Duodenal mucosa (tissue), 2 donors: Measurements from ENCODE around the gene RAB6B.

Source experiments
- H3K27ac ChIP-seq: one replicate; pipeline ENCODE4 v1.7.0; 2013; ENCODE audit warnings: low read depth, low read length
- H3K27me3 ChIP-seq, 2 donors: one replicate each; pipeline ENCODE4 v1.7.0; 2013; ENCODE audit warnings: low read length in 2 of 2, control low read depth in 1 of 2; ENCODE audit not compliant: insufficient read depth in 2 of 2, control insufficient read depth in 1 of 2
- H3K36me3 ChIP-seq, 2 donors: one replicate each; pipeline ENCODE4 v1.7.0; 2013; ENCODE audit warnings: low read length in 2 of 2, control low read depth in 1 of 2; ENCODE audit not compliant: insufficient read depth in 2 of 2, control insufficient read depth in 1 of 2
- H3K4me1 ChIP-seq, 2 donors: one replicate each; pipeline ENCODE4 v1.7.0; 2013; ENCODE audit warnings: low read length in 2 of 2, control low read depth in 1 of 2; ENCODE audit not compliant: insufficient read depth in 2 of 2, control insufficient read depth in 1 of 2
- H3K4me3 ChIP-seq, 2 donors: one replicate each; pipeline ENCODE4 v1.7.0; 2013; ENCODE audit warnings: low read length in 2 of 2, low read depth in 1 of 2
- H3K9ac ChIP-seq, 2 donors: one replicate each; pipeline ENCODE4 v1.7.0; 2013; ENCODE audit warnings: low read length in 2 of 2, low read depth in 1 of 2
- H3K9me3 ChIP-seq, 2 donors: one replicate each; pipeline ENCODE4 v1.7.0; 2013; ENCODE audit warnings: low read length in 2 of 2, control low read depth in 1 of 2; ENCODE audit not compliant: control insufficient read depth in 1 of 2

Gene RAB6B

GRCh38 chr3:133815386-133815785 is 80.3 kb downstream of the RAB6B start:
- no peaks in the 10 kb centered on the region for H3K27me3 ChIP-seq
- peaks cover 19 to 71% of the 10 kb centered on the region in 2 donors for H3K36me3 ChIP-seq

GRCh38 chr3:133812872-133813271 is 82.8 kb downstream of the RAB6B start:
- H3K27ac ChIP-seq = no peak overlapping the region
- H3K4me3 ChIP-seq = no peak overlapping the region
- no peaks in the 10 kb centered on the region for H3K27me3 ChIP-seq
- no peak overlapping the region for H3K9ac ChIP-seq
- H3K36me3 ChIP-seq = peaks cover 18 to 65% of the 10 kb centered on the region in 2 donors
- H3K9me3 ChIP-seq = no peaks in the 10 kb centered on the region
- H3K4me1 ChIP-seq = no peaks in the 10 kb centered on the region

More at GRCh38 chr3:133815386-133815785, 80.3 kb downstream of the RAB6B start:
- no peak overlapping the region for H3K4me3 ChIP-seq
- H3K27ac ChIP-seq = no peak overlapping the region
- H3K9ac ChIP-seq = no peak overlapping the region
- H3K4me1 ChIP-seq = no peaks in the 10 kb centered on the region
- H3K9me3 ChIP-seq = no peaks in the 10 kb centered on the region

- Histone ChIP-seq H3K27ac (peak within 1 kb of the TSS; percentile 54), H3K4me3 (peak within 1 kb of the TSS; percentile 84 to 91), H3K4me1 (peaks cover 9 to 16% of the 10 kb centered on the region in 2 donors), H3K36me3 (peaks cover 13 to 16% of the 10 kb centered on the region in 2 donors), H3K9me3 (no peaks in the 10 kb centered on the region), H3K9ac (peak within 1 kb of the TSS; percentile 65 to 77), H3K27me3 (no peaks in the 10 kb centered on the region)
Measured at GRCh38 chr3:133805702-133806475, 89.8 kb downstream of the RAB6B start, which contains the start of gene SRPRB. Gene SRPRB (plus strand): TSS chr3:133805815. CDS start chr3:133805849, 34 bp downstream.

- H3K27ac ChIP-seq = no peak overlapping the region
Measured at GRCh38 chr3:133805384-133805701, 90.3 kb downstream of the RAB6B start.

GRCh38 chr3:133804896-133805295 is 90.8 kb downstream of the RAB6B start:
- H3K9ac ChIP-seq = no peak overlapping the region
- no peak overlapping the region for H3K27ac ChIP-seq

More at GRCh38 chr3:133805384-133805701, 90.3 kb downstream of the RAB6B start:
- H3K9me3 ChIP-seq = no peaks in the 10 kb centered on the region
- no peaks in the 10 kb centered on the region for H3K27me3 ChIP-seq
- H3K4me3 ChIP-seq = peak overlapping the region; percentile 84 to 91
- peak overlapping the region in 1 of 2 donors; percentile 4 for H3K9ac ChIP-seq
- H3K4me1 ChIP-seq = peaks cover 12 to 16% of the 10 kb centered on the region in 2 donors
- H3K36me3 ChIP-seq = peaks cover 10 to 14% of the 10 kb centered on the region in 2 donors

GRCh38 chr3:133803469-133803868 is 92.2 kb downstream of the RAB6B start:
- peaks cover 13 to 21% of the 10 kb centered on the region in 2 donors for H3K4me1 ChIP-seq
- H3K4me3 ChIP-seq = no peak overlapping the region
- H3K9ac ChIP-seq = no peak overlapping the region
- no peak overlapping the region for H3K27ac ChIP-seq
- H3K9me3 ChIP-seq = no peaks in the 10 kb centered on the region
- H3K27me3 ChIP-seq = no peaks in the 10 kb centered on the region
- H3K36me3 ChIP-seq = peaks cover 0 to 9% of the 10 kb centered on the region in 2 donors

More at GRCh38 chr3:133804896-133805295, 90.8 kb downstream of the RAB6B start:
- Histone ChIP-seq H3K4me3 (peak overlapping the region in 1 of 2 donors; percentile 91), H3K27me3 (no peaks in the 10 kb centered on the region), H3K4me1 (peaks cover 13 to 20% of the 10 kb centered on the region in 2 donors), H3K9me3 (no peaks in the 10 kb centered on the region), H3K36me3 (peaks cover 6 to 10% of the 10 kb centered on the region in 2 donors)

- no peaks in the 10 kb centered on the region for H3K27me3 ChIP-seq
- no peak overlapping the region for H3K27ac ChIP-seq
- H3K4me3 ChIP-seq = no peak overlapping the region
- H3K4me1 ChIP-seq = peaks cover 4 to 7% of the 10 kb centered on the region in 2 donors
- H3K36me3 ChIP-seq = no peaks in the 10 kb centered on the region
- no peaks in the 10 kb centered on the region for H3K9me3 ChIP-seq
- H3K9ac ChIP-seq = no peak overlapping the region
Measured at GRCh38 chr3:133799794-133800585, 95.7 kb downstream of the RAB6B start.

- H3K27ac ChIP-seq = no peak overlapping the region
- H3K4me3 ChIP-seq = no peak overlapping the region
- no peaks in the 10 kb centered on the region for H3K36me3 ChIP-seq
- peaks cover 4 to 5% of the 10 kb centered on the region in 2 donors for H3K4me1 ChIP-seq
- H3K9me3 ChIP-seq = peaks cover under 1 to 7% of the 10 kb centered on the region in 2 donors
- H3K9ac ChIP-seq = no peak overlapping the region
- no peaks in the 10 kb centered on the region for H3K27me3 ChIP-seq
Measured at GRCh38 chr3:133797396-133798105, 98.1 kb downstream of the RAB6B start.

- H3K27ac ChIP-seq = no peak overlapping the region
- H3K9me3 ChIP-seq = peaks cover 9 to 14% of the 10 kb centered on the region in 2 donors
- H3K9ac ChIP-seq = no peak overlapping the region
- H3K27me3 ChIP-seq = no peaks in the 10 kb centered on the region
- H3K4me1 ChIP-seq = no peaks in the 10 kb centered on the region
- H3K36me3 ChIP-seq = no peaks in the 10 kb centered on the region
- H3K4me3 ChIP-seq = no peak overlapping the region
Measured at GRCh38 chr3:133792171-133792763, 103.4 kb downstream of the RAB6B start.
